ENCODE results near the gene S100A7A. TPM values are rescaled to one million over a fixed set of nuclear protein-coding genes. Genes with fewer than 3 reads are reported as not detected.

The S100A7A gene
- total and polyA plus RNA-seq, 2 of the 13 experiments (the other 11 are each of a cell fraction or from before 2014, with no cell fraction given) = not detected

- TF ChIP-seq TFDP2 (CRISPR knock-in tag; IDR thresholded peaks at IDR 0.05) = no peak
Observed at GRCh38 chr1:153399401-153400055, 16.8 kb upstream of the S100A7A start (continued).

GRCh38 chr1:153400244-153400643 is 16.1 kb upstream of the S100A7A start:
- H3K9ac ChIP-seq (ENCODE audit: insufficient read depth, low read depth, low read length) = no peak overlapping the region
- in situ Hi-C loops (cut with HindIII; ENCODE audit: extremely low pct_ligation_motif_present, low pct_unique_long_range_greater_than_20kb) (no loop called here), intact Hi-C loops (cut with micrococcal nuclease; ENCODE audit: unreplicated experiment) (no loop called here)
- H3K4me2 ChIP-seq (ENCODE audit: low read depth, low read length) = no peak overlapping the region
- no peaks in the 10 kb centered on the region for H3K9me3 ChIP-seq (ENCODE audit: low read length)
- no peak overlapping the region for H2AFZ ChIP-seq (ENCODE audit: low read length)
- FAIRE-seq (no peak), ATAC-seq (no peak), DNase-seq (ENCODE audit: low spot score) (no peak)
- H3K4me3 ChIP-seq (replicated peaks in 1 of 3; ENCODE audit: insufficient read depth in 1 of 3, low read depth in 2 of 3, low read length in 3 of 3) = no peak overlapping the region
- POLR2A ChIA-PET = no interaction called here
- no peaks in the 10 kb centered on the region for H3K4me1 ChIP-seq (ENCODE audit: insufficient read depth, low read length)
- H3K79me2 ChIP-seq (ENCODE audit: insufficient read depth, low read length) = no peaks in the 10 kb centered on the region
- no peaks in the 10 kb centered on the region for H3K36me3 ChIP-seq (replicated peaks in 1 of 2; ENCODE audit: control insufficient read depth in 1 of 2, insufficient read depth in 2 of 2, low read length in 2 of 2)
- 2% methylated on average over 3 of the region's 5 CpGs for WGBS (ENCODE audit: low lambda C conversion rate)
- CTCF ChIA-PET (ENCODE audit: low intra/inter-chr PET ratio, low total read pairs) = no interaction called here
- no peaks in the 10 kb centered on the region for H4K20me1 ChIP-seq (ENCODE audit: insufficient read depth, low read length)
- H3K27ac ChIP-seq (ENCODE audit: extremely low read length, insufficient read depth, low read length) = no peak overlapping the region
- no peak for TF ChIP-seq ETV6 (CRISPR knock-in tag; conservative IDR thresholded peaks at IDR 0.05)
- TF ChIP-seq ZNF839 (CRISPR knock-in tag; IDR thresholded peaks at IDR 0.05; ENCODE audit: borderline replicate concordance) = no peak
- TF ChIP-seq NFIB (CRISPR knock-in tag; IDR thresholded peaks at IDR 0.05; ENCODE audit: borderline replicate concordance) = no peak
- TF ChIP-seq TGIF2 (CRISPR knock-in tag; IDR thresholded peaks at IDR 0.05) = no peak
- TF ChIP-seq RXRB (CRISPR knock-in tag; IDR thresholded peaks at IDR 0.05; ENCODE audit: borderline replicate concordance) = no peak
- TF ChIP-seq GATA4 (IDR thresholded peaks at IDR 0.05; ENCODE audit: borderline replicate concordance, low read depth) = no peak
- TF ChIP-seq GRHL1 (CRISPR knock-in tag; conservative IDR thresholded peaks at IDR 0.05) = no peak
- no TSS peak for BruUV-seq (replicated peaks)
- peaks cover 2 to 62% of the 10 kb centered on the region in 2 experiments; a peak in 4 of 5 replicates for H3K27me3 ChIP-seq (ENCODE audit: control insufficient read depth in 1 of 2, insufficient read depth in 2 of 2, low read length in 2 of 2)
